NB4 (cell line): Measurements from ENCODE around the gene ZNF136.

Experiments
- CTCF ChIP-seq: IDR thresholded peaks from one replicate; pipeline ENCODE4 v1.5.1; 2012; ENCODE audit warnings: low read depth, low read length
- MAX ChIP-seq: IDR thresholded peaks from 2 replicates; pipeline ENCODE4 v1.6.1; 2011; ENCODE audit warnings: low read depth, low read length
- MYC ChIP-seq: IDR thresholded peaks from 2 replicates; pipeline ENCODE4 v1.6.1; 2011; ENCODE audit warnings: low read depth, low read length
- POLR2A ChIP-seq: IDR thresholded peaks from 2 replicates; pipeline ENCODE4 v1.6.1; 2011; ENCODE audit warnings: mild to moderate bottlenecking; ENCODE audit not compliant: insufficient read length; ENCODE audit errors: extremely low read depth

DNA sequence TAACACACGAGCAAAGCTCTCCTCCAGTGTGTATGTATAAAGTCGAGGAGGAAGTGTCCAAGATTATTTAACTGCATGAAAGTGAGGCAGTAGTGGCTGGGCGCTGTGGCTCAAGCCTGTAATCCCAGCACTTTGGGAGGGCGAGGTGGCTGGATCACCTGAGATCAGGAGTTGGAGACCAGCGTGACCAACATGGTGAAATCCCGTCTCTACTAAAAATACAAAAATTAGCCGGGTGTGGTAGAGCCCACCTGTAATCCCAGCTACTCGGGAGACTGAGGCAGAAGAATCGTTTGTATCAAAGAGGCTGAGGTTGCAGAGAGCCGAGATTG lies 21.5 kb upstream of the ZNF136 start:
- TF ChIP-seq CTCF (no peak), POLR2A (no peak), MAX (no peak), MYC (no peak)
